B cell (primary cell): ENCODE measurements around the gene NDUFAF7. TPM values are rescaled to one million over a fixed set of nuclear protein-coding genes. Genes with fewer than 3 reads are reported as not detected.

Source experiments
- ATAC-seq: fragments of 200-7000 bp; cut with Tn5 transposase; one replicate; pipeline ENCODE4 v1.10.0; 2021; ENCODE audit warnings: low read depth, mild to moderate bottlenecking, moderate number of reproducible peaks, moderate library complexity
- CTCF ChIA-PET: fragments of 350-600 bp; sonication (Branson Sonifier 250); formaldehyde crosslinking; loops from one replicate; lab custom pipeline; 2021; ENCODE audit warnings: antibody characterized with exemption, inconsistent platforms; lab: Charles Lee
- POLR2A ChIA-PET: fragments of 350-600 bp; sonication (Branson Sonifier 250); formaldehyde crosslinking; loops from one replicate; lab custom pipeline; 2021; ENCODE audit warnings: antibody characterized with exemption; lab: Charles Lee
- DNase-seq: peaks from one replicate; pipeline ENCODE4 v3.0.0; 2013
- H2AFZ ChIP-seq: 2 replicates; pipeline ENCODE4 v1.6.1; 2012; ENCODE audit warnings: mild to moderate bottlenecking, low read depth, low read length; ENCODE audit not compliant: insufficient read depth, poor library complexity, severe bottlenecking
- H3K27ac ChIP-seq, 2 donors: 1 replicate in 1 of 2; 2 replicates in 1 of 2; pipeline ENCODE4 v1.5.1; 2012 to 2013; ENCODE audit warnings: low read length in 2 of 2, mild to moderate bottlenecking in 2 of 2, moderate library complexity in 1 of 2
- H3K27me3 ChIP-seq, 4 experiments: fragments of 200-600 bp in 1 of 4; sonication (generic) in 1 of 4; replicated peaks in 1 of 4; 1 replicate in 2 of 4; 2 replicates in 2 of 4; pipeline versions ENCODE4 v1.6.1 to v1.7.0; 2013 to 2016; ENCODE audit warnings: low read length in 3 of 4, mild to moderate bottlenecking in 2 of 4, mixed read lengths in 1 of 4, moderate library complexity in 1 of 4; ENCODE audit not compliant: insufficient read depth in 4 of 4, control insufficient read depth in 3 of 4; ENCODE audit errors: control extremely low read depth in 1 of 4
- H3K36me3 ChIP-seq, 2 experiments: replicated peaks in 1 of 2; 1 replicate in 1 of 2; 2 replicates in 1 of 2; pipeline versions ENCODE4 v1.6.1 to v1.7.1; 2013; ENCODE audit warnings: low read length in 1 of 2; ENCODE audit not compliant: insufficient read depth in 2 of 2, control insufficient read depth in 1 of 2; ENCODE audit errors: control extremely low read depth in 1 of 2, extremely low read depth in 1 of 2
- H3K4me1 ChIP-seq, 2 donors: fragments of 200-600 bp in 1 of 2; sonication (generic) in 1 of 2; 1 replicate in 1 of 2; 2 replicates in 1 of 2; pipeline versions ENCODE4 v1.5.1 to v1.6.1; 2013 to 2017; ENCODE audit warnings: low read length in 2 of 2; ENCODE audit not compliant: control insufficient read depth in 2 of 2, insufficient read depth in 2 of 2
- H3K4me2 ChIP-seq: replicated peaks from 2 replicates; pipeline ENCODE3; 2012; ENCODE audit warnings: mild to moderate bottlenecking, low read depth, low read length; ENCODE audit not compliant: poor library complexity, severe bottlenecking
- H3K4me3 ChIP-seq, 5 experiments: fragments of 200-600 bp in 1 of 5; sonication (generic) in 1 of 5; 1 replicate in 3 of 5; 2 replicates in 2 of 5; pipeline versions ENCODE4 v1.5.1 to v1.7.0; 2011 to 2016; ENCODE audit warnings: low read length in 4 of 5, mild to moderate bottlenecking in 4 of 5, low read depth in 2 of 5, control low read depth in 1 of 5, moderate library complexity in 1 of 5; ENCODE audit not compliant: insufficient read depth in 1 of 5; ENCODE audit errors: control extremely low read depth in 1 of 5, extremely low read depth in 1 of 5
- H3K79me2 ChIP-seq: fragments of 200-600 bp; sonication (generic); one replicate; pipeline ENCODE4 v1.6.0; 2016; ENCODE audit warnings: low read length; ENCODE audit not compliant: control insufficient read depth, insufficient read depth
- H3K9ac ChIP-seq: fragments of 200-600 bp; sonication (generic); 2 replicates; pipeline ENCODE4 v1.6.1; 2017; ENCODE audit warnings: mild to moderate bottlenecking, low read length, moderate library complexity
- H3K9me3 ChIP-seq, 3 donors: one replicate each; pipeline versions ENCODE4 v1.6.1 to v1.7.1; 2013; ENCODE audit warnings: low read length in 2 of 3; ENCODE audit not compliant: control insufficient read depth in 2 of 3, insufficient read depth in 1 of 3; ENCODE audit errors: control extremely low read depth in 1 of 3
- H4K20me1 ChIP-seq: 2 replicates; pipeline ENCODE4 v1.6.0; 2012; ENCODE audit warnings: mild to moderate bottlenecking, low read length; ENCODE audit not compliant: insufficient read depth, control insufficient read depth, poor library complexity, severe bottlenecking
- H3K27ac Mint-ChIP-seq: one replicate; pipeline ENCODE4 v1.8.0; 2021; ENCODE audit warnings: mixed read lengths
- H3K27me3 Mint-ChIP-seq: one replicate; pipeline ENCODE4 v1.8.0; 2021; ENCODE audit warnings: mixed read lengths
- H3K4me1 Mint-ChIP-seq: one replicate; pipeline ENCODE4 v1.8.0; 2021; ENCODE audit warnings: mixed read lengths
- H3K4me3 Mint-ChIP-seq: one replicate; pipeline ENCODE4 v1.8.0; 2021; ENCODE audit warnings: mixed read lengths
- H3K9me3 Mint-ChIP-seq: one replicate; pipeline ENCODE4 v1.8.0; 2022; ENCODE audit warnings: mixed read lengths; ENCODE audit not compliant: insufficient read depth
- CTCF ChIP-seq: fragments of 200-600 bp; IDR thresholded peaks from one replicate; pipeline ENCODE4 v1.8.0; 2022; ENCODE audit warnings: antibody characterized with exemption, mild to moderate bottlenecking
- EZH2 ChIP-seq: IDR thresholded peaks from 2 replicates; pipeline ENCODE4 v1.6.1; 2012; ENCODE audit warnings: borderline replicate concordance, low read depth, mild to moderate bottlenecking, moderate library complexity, low read length; ENCODE audit not compliant: insufficient read depth, poor library complexity, severe bottlenecking
- WGBS: methylation state at CpG from one replicate; pipeline ENCODE4 v1.1.5; 2013; ENCODE audit warnings: missing lambda C conversion rate; ENCODE audit not compliant: insufficient coverage; 5-methylcytosine and 5-hydroxymethylcytosine counted together
- intact Hi-C: fragments of 100-400 bp; cut with micrococcal nuclease; formaldehyde crosslinking; loops from one replicate; pipeline ENCODE4 v1.10.0; 2022
- polyA plus RNA-seq: library from polyadenylated mRNA; depleted of rRNA; stranded (reverse); fragments of >200 nt; gene quantifications from 2 replicates; pipeline ENCODE4 v1.2.3, GENCODE V29; 2012
- total RNA-seq, 2 donors: library from RNA; stranded (reverse); fragments of 120-200 nt in 1 of 2; gene quantifications; 1 replicate in 1 of 2; 2 replicates in 1 of 2; pipeline versions ENCODE4 v1.2.3 to v1.2.4, GENCODE V29; 2013 to 2022

The NDUFAF7 gene
- total and polyA plus RNA-seq, 2 donors (not counting 1 experiment from before 2014, with no cell fraction given): 12.2 to 35.4 TPM

GRCh38 chr2:37244755-37245154 is 13.3 kb downstream of the NDUFAF7 start:
- no peak overlapping the region for H3K27ac Mint-ChIP-seq
- Histone ChIP-seq H3K79me2 (no peaks in the 10 kb centered on the region), H3K27me3 (no peaks in the 10 kb centered on the region), H3K4me1 (no peaks in the 10 kb centered on the region), H3K27ac (no peak overlapping the region), H3K36me3 (peaks cover 26 to 67% of the 10 kb centered on the region in 2 experiments), H2AFZ (no peak overlapping the region), H3K9me3 (no peaks in the 10 kb centered on the region), H4K20me1 (no peaks in the 10 kb centered on the region), H3K4me3 (no peak overlapping the region), H3K9ac (no peak overlapping the region), H3K4me2 (no peak overlapping the region)
- no peaks in the 10 kb centered on the region for H3K27me3 Mint-ChIP-seq
- CTCF ChIA-PET: interaction anchor here (1.3 kb wide), 1 partner anchor 13 kb away, joined by 3 read pairs; the partner anchor contains the start of genes CEBPZ and NDUFAF7
- no peaks in the 10 kb centered on the region for H3K9me3 Mint-ChIP-seq
- TF ChIP-seq EZH2: no peak
- TF ChIP-seq CTCF: no peak
- peaks cover 2% of the 10 kb centered on the region for H3K4me1 Mint-ChIP-seq
- no peak for ATAC-seq
- WGBS: no CpG with 5 or more reads among the region's 3 CpGs
- H3K4me3 Mint-ChIP-seq: no peak overlapping the region
- DNase-seq: no peak
- POLR2A ChIA-PET: interaction anchor here (0.6 kb wide), 1 partner anchor 8 kb away, joined by 3 read pairs; no protein-coding TSS in a partner anchor
- intact Hi-C loops: loop anchor here (5.0 kb wide), 1 partner anchor 38 kb away; no protein-coding TSS in a partner anchor

GRCh38 chr2:37246205-37246604 is 14.7 kb downstream of the NDUFAF7 start:
- H3K36me3 ChIP-seq: peaks cover 26 to 77% of the 10 kb centered on the region in 2 experiments
- no peak for ATAC-seq
- no peak overlapping the region for H3K4me3 ChIP-seq
- H3K27ac ChIP-seq: no peak overlapping the region
- POLR2A ChIA-PET: no interaction called here
- H3K79me2 ChIP-seq: no peaks in the 10 kb centered on the region
- no peaks in the 10 kb centered on the region for H3K4me1 ChIP-seq
- Mint-ChIP-seq H3K27ac (no peak overlapping the region), H3K4me1 (peaks cover 2% of the 10 kb centered on the region), H3K27me3 (no peaks in the 10 kb centered on the region), H3K4me3 (no peak overlapping the region), H3K9me3 (no peaks in the 10 kb centered on the region)
- intact Hi-C loops: no loop called here
- no peaks in the 10 kb centered on the region for H3K9me3 ChIP-seq
- H3K9ac ChIP-seq: no peak overlapping the region
- no peaks in the 10 kb centered on the region for H4K20me1 ChIP-seq
- H3K27me3 ChIP-seq: no peaks in the 10 kb centered on the region
- no peak overlapping the region for H3K4me2 ChIP-seq
- no peak for TF ChIP-seq EZH2
- CTCF ChIA-PET: no interaction called here
- no peak overlapping the region for H2AFZ ChIP-seq
- no peak for DNase-seq
